Fibroblast of mammary gland (primary cell): Measurements from ENCODE around the gene RNF208.

Source experiments
- DNase-seq: peaks from one replicate; pipeline ENCODE4 v3.0.0-alpha.2; 2010; ENCODE audit warnings: low read depth
- H3K4me3 ChIP-seq: 2 replicates; pipeline ENCODE4 v1.5.1; 2011; ENCODE audit warnings: low read depth, mild to moderate bottlenecking, low read length, moderate library complexity; ENCODE audit not compliant: control insufficient read depth
- CTCF ChIP-seq: conservative IDR thresholded peaks from 2 replicates; pipeline ENCODE4 v1.5.1; 2011; ENCODE audit warnings: low read depth, low read length, inconsistent platforms; ENCODE audit not compliant: control insufficient read depth, insufficient read depth

The RNF208 gene, protein sequence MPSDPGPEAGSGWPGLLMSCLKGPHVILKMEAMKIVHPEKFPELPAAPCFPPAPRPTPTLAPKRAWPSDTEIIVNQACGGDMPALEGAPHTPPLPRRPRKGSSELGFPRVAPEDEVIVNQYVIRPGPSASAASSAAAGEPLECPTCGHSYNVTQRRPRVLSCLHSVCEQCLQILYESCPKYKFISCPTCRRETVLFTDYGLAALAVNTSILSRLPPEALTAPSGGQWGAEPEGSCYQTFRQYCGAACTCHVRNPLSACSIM

GRCh38 chr9:137222190-137223077, at the start of gene RNF208:
Gene RNF208, minus strand, starts transcription at chr9:137222240. Its CDS starts 1,028 bp downstream, at chr9:137221212.
- H3K4me3 ChIP-seq = peak within 1 kb of the TSS; percentile 40
- DNase-seq = no peak
- no peak for TF ChIP-seq CTCF

DNA sequence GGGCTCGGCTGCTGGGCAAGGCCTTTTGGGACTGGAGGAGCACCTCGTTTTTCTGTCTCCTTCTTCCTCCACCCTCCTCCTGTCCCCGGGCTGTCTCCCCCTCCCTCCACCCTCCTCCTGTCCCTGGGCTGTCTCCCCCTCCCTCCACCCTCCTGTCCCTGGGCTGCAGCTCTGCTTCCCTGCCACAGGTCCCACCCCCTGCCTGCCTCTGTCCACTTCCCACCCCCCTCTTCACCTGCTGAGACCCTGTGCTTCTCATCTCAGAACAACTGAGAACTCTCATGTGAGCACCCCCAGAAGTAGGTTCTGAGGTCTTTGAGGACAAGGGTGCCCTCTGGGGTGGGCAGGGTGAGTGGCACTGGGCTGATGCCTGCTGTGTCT, 49.6 kb upstream of the RNF208 start:
- H3K4me3 ChIP-seq = no peak overlapping the region
- TF ChIP-seq CTCF = no peak
- DNase-seq = no peak

- no peak for TF ChIP-seq CTCF
- H3K4me3 ChIP-seq = no peak overlapping the region
- no peak for DNase-seq
Measured at GRCh38 chr9:137270929-137271695, 49.1 kb upstream of the RNF208 start.

- no peak overlapping the region for H3K4me3 ChIP-seq
- no peak for TF ChIP-seq CTCF
- DNase-seq = no peak
Measured at GRCh38 chr9:137269231-137269772, 47.3 kb upstream of the RNF208 start.

DNA sequence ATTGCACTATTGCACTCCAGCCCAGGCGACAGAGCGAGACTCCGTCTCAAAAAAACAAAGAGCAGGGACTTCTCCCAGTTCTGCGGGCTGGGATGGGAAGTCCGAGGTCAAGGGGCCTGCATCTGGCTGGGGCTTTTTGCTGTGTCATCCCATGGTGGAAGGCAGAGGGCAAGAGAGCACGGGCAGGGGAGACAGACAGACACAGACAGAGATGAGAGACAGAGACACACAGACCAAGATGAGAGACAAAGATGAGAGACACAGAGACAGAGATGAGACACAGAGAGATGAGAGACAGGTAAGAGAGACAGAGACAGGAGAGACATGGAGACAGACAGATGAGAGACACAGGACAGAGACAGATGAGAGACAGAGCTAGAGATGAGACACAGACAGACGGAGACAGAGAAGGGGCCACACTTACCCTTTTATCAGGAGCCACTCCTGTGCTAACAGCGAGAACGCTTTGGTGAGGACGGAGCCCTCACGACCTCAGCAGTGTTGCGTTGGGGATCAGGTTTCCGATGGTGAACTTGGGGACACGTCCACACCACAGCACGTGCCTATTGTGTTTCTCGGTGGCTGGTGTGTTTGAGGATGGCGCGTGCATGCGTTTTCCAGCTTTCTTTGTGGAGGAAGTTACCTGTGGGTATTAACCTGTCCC, 46.6 kb upstream of the RNF208 start:
- H3K4me3 ChIP-seq = no peak overlapping the region
- DNase-seq = no peak
- TF ChIP-seq CTCF = no peak

GRCh38 chr9:137267933-137268355, 45.9 kb upstream of the RNF208 start:
- no peak for DNase-seq
- no peak for TF ChIP-seq CTCF
- no peak overlapping the region for H3K4me3 ChIP-seq
